Loucy (cell line): ENCODE data around the gene PYCR2.
"Not testable (repeated sequence)": the region's sequence is repeated elsewhere in the genome, so short reads cannot be mapped to it uniquely, and the experiment has no call there.

ENCODE experiments used
- CTCF ChIP-seq: fragments of 200-600 bp; sonication (generic); conservative IDR thresholded peaks from 2 replicates; pipeline ENCODE4 v1.5.1; 2014; ENCODE audit warnings: mild to moderate bottlenecking, antibody characterized with exemption, low read length
- EZH2phosphoT487 ChIP-seq: fragments of 200-600 bp; IDR thresholded peaks from 2 replicates; pipeline ENCODE4 v1.6.1; 2018; ENCODE audit warnings: antibody characterized with exemption, mild to moderate bottlenecking, moderate library complexity, borderline replicate concordance

- not testable (repeated sequence) for TF ChIP-seq CTCF, EZH2phosphoT487
These were observed 36.3 kb downstream of the PYCR2 start for GRCh38 chr1:225887554-225888288.
